Measurements from ENCODE around the gene AADAC. TPM values are rescaled to one million over a fixed set of nuclear protein-coding genes. Genes with fewer than 3 reads are reported as not detected.
A peak's percentile ranks its signal among the peaks of the same experiment; 100 is the strongest.
"Not testable (repeated sequence)": the region's sequence is repeated elsewhere in the genome, so short reads cannot be mapped to it uniquely, and the experiment has no call there.

AADAC gene
- total RNA-seq, 1 experiment from 2014 or later, result not detected

DNA sequence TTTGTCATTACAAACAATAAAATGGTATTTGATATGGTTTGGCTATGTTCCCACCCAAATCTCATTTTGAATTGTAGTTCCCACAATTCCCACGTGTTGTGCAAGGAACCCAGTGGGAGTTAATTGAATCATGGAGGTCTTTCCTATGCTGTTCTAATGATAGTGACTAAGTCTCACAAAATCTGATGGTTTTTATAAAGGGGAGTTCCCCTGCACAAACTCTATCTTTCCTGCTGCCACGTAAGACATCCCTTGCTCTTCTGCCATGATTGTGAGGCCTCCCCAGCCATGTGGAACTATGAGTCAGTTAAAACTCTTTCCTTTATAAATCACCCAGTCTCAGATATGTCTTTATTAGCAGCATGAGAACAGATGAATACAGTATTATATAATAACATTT is 15.4 kb upstream of the AADAC start:
- DNase-seq (ENCODE audit: low read depth), result peak; percentile 36

DNA sequence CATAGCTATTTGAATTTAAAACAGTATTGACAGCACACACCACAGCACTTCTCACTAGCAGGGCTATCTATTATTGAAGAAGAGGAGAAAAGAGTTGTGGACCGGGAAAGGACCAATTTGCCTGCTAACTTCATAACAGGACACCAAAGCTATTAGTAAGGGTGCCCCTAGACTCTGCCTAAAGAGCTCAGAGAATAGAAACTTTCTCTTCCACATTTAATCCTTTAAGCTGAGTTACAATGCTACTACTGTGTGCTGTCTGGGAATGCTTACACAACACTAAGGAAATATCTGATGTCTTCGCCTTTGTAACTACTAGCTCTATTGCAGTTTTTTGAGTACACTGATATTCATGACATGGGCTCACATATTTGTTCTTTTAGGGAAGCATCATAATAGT is 13.5 kb upstream of the AADAC start:
- DNase-seq (ENCODE audit: low read depth), result no peak

DNA sequence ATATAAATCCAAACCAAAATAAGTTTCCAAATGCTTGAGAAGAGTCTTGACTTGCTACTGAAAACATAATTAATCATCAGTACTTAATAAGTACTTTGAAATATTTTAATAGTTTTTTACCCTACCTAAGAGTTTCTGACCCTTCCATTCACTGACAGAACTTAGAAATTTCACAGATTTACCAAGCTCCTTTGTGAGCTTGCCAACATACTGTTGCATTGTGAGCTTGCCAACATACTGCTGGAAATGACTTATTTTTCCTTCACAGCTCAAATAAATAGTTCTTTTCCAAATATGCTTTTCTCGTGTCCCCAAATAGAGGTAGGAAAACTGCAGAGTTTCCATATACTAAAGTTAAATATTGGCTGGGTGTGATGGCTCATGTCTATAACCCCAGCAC is 9.6 kb upstream of the AADAC start:
- DNase-seq (ENCODE audit: low read depth), result no peak

- DNase-seq (ENCODE audit: low read depth), result no peak
Observed at GRCh38 chr3:151806838-151807237, 7.1 kb upstream of the AADAC start.

GRCh38 chr3:151808926-151809325 is 5.0 kb upstream of the AADAC start:
- peak; percentile 10 for DNase-seq (ENCODE audit: low read depth)

DNA sequence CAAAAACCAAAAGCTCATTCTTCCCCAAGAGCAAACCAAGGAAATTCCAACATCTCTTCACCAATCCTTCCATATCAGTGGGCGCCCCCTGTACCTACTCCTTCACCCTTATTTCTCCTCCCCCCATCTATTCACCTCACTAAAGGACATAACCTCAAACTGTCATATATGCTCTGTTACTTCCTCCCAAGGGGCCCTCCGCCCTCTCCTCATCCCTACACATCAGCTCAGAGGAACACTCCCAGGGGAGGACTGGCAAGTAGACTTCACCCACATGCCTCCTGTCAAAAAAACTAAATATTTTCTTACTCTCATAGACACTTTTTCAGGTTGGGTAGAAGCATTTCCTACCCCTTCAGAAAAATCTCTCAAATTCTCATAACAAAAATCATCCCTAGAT is 2.4 kb upstream of the AADAC start:
- no peak for DNase-seq (ENCODE audit: low read depth)

GRCh38 chr3:151814588-151814987 is 672 bp downstream of the AADAC start:
- DNase-seq (ENCODE audit: low read depth), result no peak

- peak; percentile 57 for DNase-seq (ENCODE audit: low read depth)
Observed at GRCh38 chr3:151816091-151816604, 2.2 kb downstream of the AADAC start.

- no peak for DNase-seq (ENCODE audit: low read depth)
Observed at GRCh38 chr3:151817473-151817872, 3.6 kb downstream of the AADAC start.

DNA sequence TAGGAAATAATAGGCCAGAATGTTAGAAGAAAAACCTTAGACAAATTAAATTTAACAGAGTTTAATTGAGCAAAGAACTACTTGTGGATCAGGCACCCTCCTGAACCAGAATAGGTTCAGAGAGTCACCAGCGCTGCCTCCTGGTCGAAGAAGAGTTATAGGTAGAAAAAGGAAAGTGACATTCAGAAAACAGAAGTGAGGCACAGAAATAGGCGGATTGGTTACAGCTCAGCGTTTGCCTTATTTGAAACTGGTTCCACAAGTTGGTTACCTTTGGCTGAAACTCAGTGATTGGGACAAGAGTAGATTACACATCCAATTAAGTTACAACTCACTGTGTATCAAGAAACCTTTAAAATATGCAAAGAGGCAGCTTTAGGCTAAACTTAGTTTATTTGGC is 4.4 kb downstream of the AADAC start:
- DNase-seq (ENCODE audit: low read depth), result no peak

- DNase-seq (ENCODE audit: low read depth), result no peak
Observed at GRCh38 chr3:151819910-151820309, 6.0 kb downstream of the AADAC start.

DNA sequence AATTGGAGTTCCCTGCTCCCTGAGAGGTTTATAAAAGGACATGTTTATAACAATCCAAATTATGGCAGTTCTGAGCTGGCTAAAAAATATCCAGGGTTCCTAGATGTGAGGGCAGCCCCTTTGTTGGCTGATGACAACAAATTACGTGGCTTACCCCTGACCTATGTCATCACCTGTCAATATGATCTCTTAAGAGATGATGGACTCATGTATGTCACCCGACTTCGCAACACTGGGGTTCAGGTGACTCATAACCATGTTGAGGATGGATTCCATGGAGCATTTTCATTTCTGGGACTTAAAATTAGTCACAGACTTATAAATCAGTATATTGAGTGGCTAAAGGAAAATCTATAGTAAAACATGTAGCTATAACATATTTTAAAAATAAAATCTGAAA is 13.9 kb downstream of the AADAC start:
- DNase-seq (ENCODE audit: low read depth), result peak; percentile 59

DNA sequence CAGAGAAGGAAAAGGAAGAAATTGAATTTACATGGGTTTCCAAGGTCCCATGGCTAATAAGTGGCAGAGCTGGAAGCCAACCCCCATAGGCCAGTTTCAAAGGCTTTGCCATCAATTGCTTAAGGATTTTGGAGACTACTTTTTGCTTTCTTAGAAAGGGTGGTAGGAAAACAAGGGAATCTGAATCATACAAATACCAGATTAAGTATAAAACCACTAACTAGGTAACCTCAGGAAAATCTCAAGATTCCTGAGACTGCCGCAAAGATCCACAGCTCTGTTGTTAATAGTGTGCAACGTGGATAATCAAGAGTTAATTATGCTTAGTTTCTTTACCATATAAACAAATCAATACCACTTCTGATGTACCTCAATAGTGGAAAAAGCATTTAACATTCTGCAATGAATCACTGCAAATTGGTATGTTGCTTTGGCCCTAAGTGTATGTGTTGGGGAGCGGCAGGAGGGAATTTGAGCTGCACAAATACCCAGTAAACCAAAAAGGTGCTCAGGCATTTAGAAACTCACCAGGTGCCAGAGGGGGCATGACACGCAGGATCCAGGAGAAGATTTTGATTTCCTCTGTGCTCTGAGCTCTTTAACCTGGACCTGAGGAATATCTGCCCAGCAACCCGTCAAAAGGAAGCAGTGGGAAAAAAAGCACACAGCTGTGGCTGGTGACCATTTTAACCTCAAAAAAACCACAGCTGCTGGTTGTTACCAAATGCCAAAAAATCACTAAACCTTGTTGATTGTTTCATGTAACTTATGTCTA is 22.0 kb downstream of the AADAC start:
- peak; percentile 84 for DNase-seq (ENCODE audit: low read depth)

- DNase-seq (ENCODE audit: low read depth), result peak; percentile 90
Observed at GRCh38 chr3:151837057-151837456, 23.1 kb downstream of the AADAC start.

DNA sequence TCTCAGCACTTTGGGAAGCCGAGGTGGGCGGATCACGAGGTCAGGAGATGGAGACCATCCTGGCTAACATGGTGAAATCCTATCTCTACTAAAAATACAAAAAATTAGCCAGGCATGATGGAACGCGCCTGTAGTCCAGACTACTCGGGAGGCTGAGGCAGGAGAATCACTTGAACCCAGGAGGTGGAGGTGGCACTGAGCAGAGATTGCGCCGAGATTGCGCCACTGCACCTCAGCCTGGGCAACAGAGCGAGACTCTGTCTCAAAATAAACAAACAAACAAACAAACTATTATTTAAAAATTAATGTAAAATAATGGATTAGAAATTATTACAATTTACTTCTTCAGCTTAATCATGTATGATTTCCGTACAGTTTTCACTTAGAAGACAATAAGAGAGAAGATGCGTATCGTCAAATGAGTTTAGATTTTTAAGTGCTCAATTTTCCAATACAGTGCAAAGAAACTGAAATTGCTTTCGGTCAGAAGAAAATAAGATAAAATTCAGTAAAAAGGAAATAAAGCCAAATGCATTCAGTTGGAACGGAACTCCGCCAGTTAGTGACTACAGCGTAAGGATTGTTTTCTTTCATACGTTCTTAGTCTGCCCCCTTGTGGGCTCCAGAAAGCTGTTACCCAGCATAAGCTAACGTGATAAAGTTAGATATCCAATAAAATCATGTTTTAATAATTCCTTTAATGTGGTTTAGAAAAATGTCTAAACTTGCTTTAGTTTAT is 24.8 kb downstream of the AADAC start:
- peak; percentile 80 for DNase-seq (ENCODE audit: low read depth)

- DNase-seq (ENCODE audit: low read depth), result no peak
Observed at GRCh38 chr3:151839313-151839631, 25.4 kb downstream of the AADAC start.

DNA sequence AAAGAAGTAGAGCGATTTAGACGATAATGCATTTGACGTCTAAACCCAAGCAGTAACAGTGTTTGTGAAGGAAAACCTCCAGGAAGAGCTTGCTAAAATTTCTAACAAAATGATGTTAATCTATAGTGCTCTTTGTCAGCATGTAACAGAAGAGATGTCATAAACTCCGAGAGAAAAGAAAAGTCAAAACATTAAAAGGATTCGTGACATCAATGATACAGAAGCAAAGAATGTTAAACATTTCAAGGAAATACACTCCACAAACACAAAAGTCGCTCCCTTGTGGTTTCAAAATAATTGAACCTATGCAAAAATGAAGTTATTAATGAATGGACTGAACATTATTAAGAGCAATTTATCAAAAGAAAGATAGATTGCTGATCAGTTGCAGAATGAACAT is 27.9 kb downstream of the AADAC start:
- peak; percentile 36 for DNase-seq (ENCODE audit: low read depth)

DNA sequence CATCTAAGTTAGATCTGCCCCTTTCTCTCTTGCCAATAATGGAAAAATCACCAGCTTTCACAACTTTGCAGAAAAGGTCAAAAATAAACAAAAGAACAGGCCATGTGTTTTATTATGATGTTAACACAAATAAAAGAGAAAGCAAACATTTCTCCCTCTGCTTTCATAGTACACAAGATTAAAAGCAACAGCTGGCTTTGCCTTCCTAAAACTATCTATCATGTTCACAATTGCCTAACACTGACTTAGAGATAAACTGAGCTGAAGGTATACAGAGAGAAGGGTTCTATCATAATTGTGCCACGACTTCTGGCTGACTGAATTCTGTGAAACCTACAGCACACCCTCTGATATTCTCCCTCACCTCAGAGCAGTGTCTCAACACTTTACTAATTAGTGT is 29.4 kb downstream of the AADAC start:
- DNase-seq (ENCODE audit: low read depth), result peak; percentile 78

GRCh38 chr3:151845306-151845905 is 31.5 kb downstream of the AADAC start:
- no peak for DNase-seq (ENCODE audit: low read depth)

DNA sequence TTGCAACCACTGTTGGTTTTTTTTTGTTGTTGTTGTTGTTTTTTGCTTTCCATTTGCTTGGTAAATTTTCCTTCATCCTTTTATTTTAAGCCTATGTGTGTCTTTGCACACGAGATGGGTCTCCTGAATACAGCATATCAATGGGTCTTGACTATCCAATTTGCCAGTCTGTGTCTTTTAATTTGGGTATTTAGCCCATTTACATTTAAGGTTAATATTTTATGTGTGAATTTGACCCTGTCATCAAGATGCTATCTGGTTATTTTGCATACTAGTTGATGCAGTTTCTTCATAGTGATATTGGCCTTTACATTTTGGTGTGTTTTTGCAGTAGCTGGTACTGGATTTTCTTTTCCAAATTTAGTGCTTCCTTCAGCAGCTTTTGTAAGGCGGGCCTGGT is 36.1 kb downstream of the AADAC start:
- not testable (repeated sequence) for DNase-seq (ENCODE audit: low read depth)

DNA sequence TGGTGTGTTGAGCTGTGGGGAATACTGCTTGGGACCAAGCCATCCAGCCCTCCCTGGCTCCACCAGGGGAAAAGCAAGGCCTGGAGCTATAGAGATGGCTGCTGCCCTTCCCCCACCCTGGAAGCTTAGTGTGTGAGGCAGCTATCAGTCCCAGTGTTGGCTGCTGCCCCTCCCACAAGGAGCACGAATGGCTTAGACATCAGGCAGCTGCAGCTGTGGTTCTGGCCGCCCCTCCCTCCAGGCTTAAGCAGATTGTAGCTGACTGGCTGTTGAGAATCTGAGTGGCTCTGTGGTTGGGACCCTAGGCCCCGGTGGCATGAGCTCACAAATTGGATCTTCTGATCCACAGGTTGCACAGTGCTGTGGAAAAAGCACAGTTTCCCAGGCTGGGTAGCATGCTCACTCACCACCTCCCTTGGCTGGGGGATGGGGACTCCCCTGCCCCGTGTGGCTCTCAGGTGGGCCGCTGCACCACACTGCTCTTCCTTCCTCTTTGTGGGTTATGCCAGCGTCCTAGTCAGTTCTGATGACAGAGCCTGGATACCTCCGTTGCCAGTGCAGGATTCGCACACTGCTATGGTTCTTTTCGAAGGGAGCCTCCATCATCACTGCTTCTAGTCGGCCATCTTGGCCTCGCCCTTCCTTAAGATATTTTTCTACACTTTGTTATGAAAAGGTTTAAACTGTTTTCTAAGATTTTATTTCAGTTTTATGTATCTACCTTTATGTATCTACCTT is 38.3 kb downstream of the AADAC start:
- DNase-seq (ENCODE audit: low read depth), result peak; percentile 23

DNA sequence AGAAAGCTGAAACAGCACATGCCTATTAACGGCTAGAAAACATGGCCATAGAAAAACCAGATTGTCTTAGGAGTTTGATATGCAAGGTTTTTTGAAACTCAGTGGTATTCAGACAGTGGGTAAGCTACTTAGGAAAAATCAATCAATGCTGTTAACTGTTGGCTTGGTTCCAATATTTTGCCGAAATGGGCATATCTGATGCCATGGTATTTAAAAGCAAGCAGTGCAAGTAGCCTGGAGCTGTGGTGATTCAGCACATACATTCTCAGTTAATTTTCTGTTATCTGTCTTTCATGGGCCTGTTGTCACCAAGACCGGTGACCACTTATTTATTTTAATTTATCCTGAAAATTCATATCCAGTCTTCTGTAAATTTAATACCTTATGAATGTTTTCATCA is 42.2 kb downstream of the AADAC start:
- no peak for DNase-seq (ENCODE audit: low read depth)
